Activated CD4-positive, alpha-beta T cell treated with anti-CD3 and anti-CD28 coated beads, Interleukin-2, Interleukin-6, amounts not matched to agents 100 ng/mL and 50 ng/mL, durations not matched to agents 16 hours and 8 hours (primary cell): Measurements from ENCODE around the gene NIPA2.

Experiments
- DNase-seq: peaks from one replicate; pipeline ENCODE4 v3.0.0-alpha.2; 2020

Gene NIPA2

GRCh38 chr15:22839046-22839695 is 705 bp downstream of the NIPA2 start:
- DNase-seq = peak; percentile 35

- no peak for DNase-seq
These were observed 6.2 kb downstream of the NIPA2 start for GRCh38 chr15:22844421-22845288.

GRCh38 chr15:22845289-22845900 is 6.9 kb downstream of the NIPA2 start:
- no peak for DNase-seq

GRCh38 chr15:22846073-22846472 is 7.6 kb downstream of the NIPA2 start:
- DNase-seq = no peak

- DNase-seq = peak; percentile 36
These were observed 11.6 kb downstream of the NIPA2 start for GRCh38 chr15:22850055-22850454.

GRCh38 chr15:22851513-22851912 is 13.0 kb downstream of the NIPA2 start:
- DNase-seq = no peak

- no peak for DNase-seq
These were observed 17.3 kb downstream of the NIPA2 start for GRCh38 chr15:22855791-22856190.

- DNase-seq = no peak
These were observed 18.2 kb downstream of the NIPA2 start for GRCh38 chr15:22856659-22857058.

- DNase-seq = no peak
These were observed 22.7 kb downstream of the NIPA2 start for GRCh38 chr15:22861161-22861560.

GRCh38 chr15:22863356-22863755 is 24.9 kb downstream of the NIPA2 start:
- DNase-seq = no peak

GRCh38 chr15:22866079-22866478 is 27.6 kb downstream of the NIPA2 start:
- DNase-seq = no peak

- DNase-seq = no peak
These were observed 29.4 kb downstream of the NIPA2 start for GRCh38 chr15:22867886-22868285.

GRCh38 chr15:22868495-22868894 is 30.0 kb downstream of the NIPA2 start:
- DNase-seq = no peak

GRCh38 chr15:22868928-22869327 is 30.5 kb downstream of the NIPA2 start:
- DNase-seq = no peak

- no peak for DNase-seq
These were observed 31.4 kb downstream of the NIPA2 start for GRCh38 chr15:22869856-22870255.

- no peak for DNase-seq
These were observed 32.4 kb downstream of the NIPA2 start for GRCh38 chr15:22870865-22871264.

- DNase-seq = no peak
These were observed 33.1 kb downstream of the NIPA2 start for GRCh38 chr15:22871481-22872086.

GRCh38 chr15:22872936-22873701 is 34.7 kb downstream of the NIPA2 start:
- DNase-seq = no peak

GRCh38 chr15:22873841-22874240 is 35.4 kb downstream of the NIPA2 start:
- DNase-seq = no peak

GRCh38 chr15:22874256-22874655 is 35.8 kb downstream of the NIPA2 start:
- no peak for DNase-seq

- no peak for DNase-seq
These were observed 36.5 kb downstream of the NIPA2 start for GRCh38 chr15:22874966-22875365.

- no peak for DNase-seq
These were observed 38.7 kb downstream of the NIPA2 start for GRCh38 chr15:22877117-22877516.

- no peak for DNase-seq
These were observed 39.1 kb downstream of the NIPA2 start for GRCh38 chr15:22877607-22878006.
